ENCODE results near the gene NFX1. TPM values are rescaled to one million over a fixed set of nuclear protein-coding genes. Genes with fewer than 3 reads are reported as not detected.
"Not testable (repeated sequence)": the region's sequence is repeated elsewhere in the genome, so short reads cannot be mapped to it uniquely, and the experiment has no call there.

The NFX1 gene
- total and polyA plus RNA-seq, 9 donors = 18.5 to 44.5 (median 34.3) TPM

DNA sequence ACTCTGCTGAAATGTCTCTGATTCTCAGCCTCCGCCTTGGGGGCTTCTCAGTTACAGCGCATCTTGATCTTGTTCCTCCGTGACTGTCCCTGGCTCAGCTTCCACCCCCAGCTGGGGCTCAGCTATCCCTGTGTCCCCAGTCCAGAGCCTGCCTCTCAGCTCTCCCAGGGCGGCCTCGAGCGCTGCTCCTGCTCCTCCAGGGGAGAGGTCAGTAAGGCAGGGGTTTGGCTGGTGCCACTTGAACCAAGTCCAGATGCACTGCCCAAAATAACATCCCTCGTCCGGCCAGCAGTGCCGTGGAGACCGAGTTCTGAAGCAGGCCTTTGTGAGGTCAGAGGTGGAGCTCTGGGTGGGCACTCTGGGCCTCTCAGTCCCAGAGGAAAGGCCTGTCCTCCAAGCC lies 112.1 kb downstream of the NFX1 start, which contains the start of gene AQP7:
Gene AQP7 (minus strand): TSS at position 198 of the 400 bp plus-strand sequence. CDS start 1,306 bp downstream, outside the sequence.
- H3K27me3 ChIP-seq; H3K9me3 ChIP-seq; H3K36me3 ChIP-seq; H3K4me1 ChIP-seq (ENCODE audit: insufficient read depth); intact Hi-C loops (cut with DNase I); H3K4me3 ChIP-seq; DNase-seq: not testable (repeated sequence)
- WGBS, 3 donors = 36 to 53% (median 51%) methylated on average over 10 of the region's 10 CpGs
- H3K27ac ChIP-seq = peak within 1 kb of the TSS in 1 of 2 donors; percentile 21

- intact Hi-C loops (cut with DNase I) = no loop called here
- Histone ChIP-seq H3K27ac (no peak overlapping the region), H3K27me3 (no peaks in the 10 kb centered on the region), H3K4me1 (ENCODE audit: insufficient read depth) (peaks cover 8% of the 10 kb centered on the region), H3K36me3 (no peaks in the 10 kb centered on the region), H3K4me3 (no peak overlapping the region), H3K9me3 (no peaks in the 10 kb centered on the region)
- WGBS, 3 donors = 82 to 87% (median 86%) methylated on average over 17 of the region's 17 CpGs
- DNase-seq = no peak
- TF ChIP-seq, protein P1, sequence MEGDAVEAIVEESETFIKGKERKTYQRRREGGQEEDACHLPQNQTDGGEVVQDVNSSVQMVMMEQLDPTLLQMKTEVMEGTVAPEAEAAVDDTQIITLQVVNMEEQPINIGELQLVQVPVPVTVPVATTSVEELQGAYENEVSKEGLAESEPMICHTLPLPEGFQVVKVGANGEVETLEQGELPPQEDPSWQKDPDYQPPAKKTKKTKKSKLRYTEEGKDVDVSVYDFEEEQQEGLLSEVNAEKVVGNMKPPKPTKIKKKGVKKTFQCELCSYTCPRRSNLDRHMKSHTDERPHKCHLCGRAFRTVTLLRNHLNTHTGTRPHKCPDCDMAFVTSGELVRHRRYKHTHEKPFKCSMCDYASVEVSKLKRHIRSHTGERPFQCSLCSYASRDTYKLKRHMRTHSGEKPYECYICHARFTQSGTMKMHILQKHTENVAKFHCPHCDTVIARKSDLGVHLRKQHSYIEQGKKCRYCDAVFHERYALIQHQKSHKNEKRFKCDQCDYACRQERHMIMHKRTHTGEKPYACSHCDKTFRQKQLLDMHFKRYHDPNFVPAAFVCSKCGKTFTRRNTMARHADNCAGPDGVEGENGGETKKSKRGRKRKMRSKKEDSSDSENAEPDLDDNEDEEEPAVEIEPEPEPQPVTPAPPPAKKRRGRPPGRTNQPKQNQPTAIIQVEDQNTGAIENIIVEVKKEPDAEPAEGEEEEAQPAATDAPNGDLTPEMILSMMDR (IDR thresholded peaks at IDR 0.05) = no peak
- no peak for TF ChIP-seq EP300 (IDR thresholded peaks at IDR 0.05)
- TF ChIP-seq POLR2A (IDR thresholded peaks at IDR 0.05) = no peak
Measured at GRCh38 chr9:33403941-33404787, 113.8 kb downstream of the NFX1 start.

DNA sequence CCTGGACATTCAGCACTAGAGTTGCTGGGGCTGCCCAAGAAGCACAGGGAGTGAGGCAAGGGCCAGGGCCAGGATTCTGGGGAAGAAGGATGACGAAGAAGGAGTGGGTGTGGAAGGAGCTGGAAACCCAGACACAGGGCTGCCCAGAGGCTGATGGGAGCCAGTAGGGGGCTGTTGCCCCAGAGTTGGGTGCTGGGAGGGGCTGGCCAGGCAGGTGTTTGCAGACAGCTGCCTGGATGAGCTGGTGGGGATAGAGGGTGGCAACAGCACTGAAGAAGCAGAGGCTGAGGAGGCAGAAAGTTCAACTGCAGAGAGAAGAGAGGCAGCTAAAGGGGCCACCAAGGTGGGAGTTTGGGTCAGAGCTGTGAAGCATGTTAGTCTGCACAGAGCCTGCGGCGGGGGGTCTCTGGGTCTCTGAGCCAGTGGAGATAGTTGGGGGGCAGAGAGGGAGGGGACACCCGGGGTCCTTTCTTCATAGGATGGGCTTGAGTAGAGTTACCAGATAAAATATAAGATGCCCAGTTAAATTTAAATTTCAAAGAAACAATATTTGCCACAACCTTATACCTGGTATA lies 114.6 kb downstream of the NFX1 start:
- 85 to 90% (median 87%) methylated on average over 4 of the region's 4 CpGs for WGBS, 3 donors

GRCh38 chr9:33407061-33407460 lies 116.7 kb downstream of the NFX1 start:
- no peak overlapping the region for H3K27ac ChIP-seq
- intact Hi-C loops (cut with DNase I) = no loop called here

More for the DNA sequence above, 114.6 kb downstream of the NFX1 start:
- Histone ChIP-seq H3K27me3 (no peaks in the 10 kb centered on the region), H3K36me3 (no peaks in the 10 kb centered on the region), H3K9me3 (no peaks in the 10 kb centered on the region), H3K27ac (no peak overlapping the region), H3K4me3 (no peak overlapping the region), H3K4me1 (ENCODE audit: insufficient read depth) (peaks cover 6% of the 10 kb centered on the region)
- intact Hi-C loops (cut with DNase I) = no loop called here
- no peak for DNase-seq
- TF ChIP-seq POLR2A (IDR thresholded peaks at IDR 0.05) (no peak), EP300 (IDR thresholded peaks at IDR 0.05) (no peak)
- TF ChIP-seq, protein P1 (IDR thresholded peaks at IDR 0.05) = no peak

More at GRCh38 chr9:33407061-33407460, 116.7 kb downstream of the NFX1 start:
- H3K4me3 ChIP-seq = no peak overlapping the region
- H3K36me3 ChIP-seq = no peaks in the 10 kb centered on the region
- no peaks in the 10 kb centered on the region for H3K9me3 ChIP-seq
- DNase-seq = no peak
- H3K4me1 ChIP-seq (ENCODE audit: insufficient read depth) = peaks cover under 1% of the 10 kb centered on the region
- WGBS, 3 donors = 91 to 97% (median 96%) methylated on average over 3 of the region's 3 CpGs
- no peaks in the 10 kb centered on the region for H3K27me3 ChIP-seq
- TF ChIP-seq POLR2A (IDR thresholded peaks at IDR 0.05) (no peak), EP300 (IDR thresholded peaks at IDR 0.05) (no peak)
- TF ChIP-seq, protein P1 (IDR thresholded peaks at IDR 0.05) = no peak
